T-cell (primary cell): ENCODE measurements around the gene GGACT. TPM values are rescaled to one million over a fixed set of nuclear protein-coding genes. Genes with fewer than 3 reads are reported as not detected.

Experiments
- ATAC-seq, 4 experiments: fragments of 200-7000 bp in 3 of 4; fragments of 150-1000 bp in 1 of 4; cut with Tn5 transposase; replicated peaks in 1 of 4; 1 replicate in 3 of 4; 2 replicates in 1 of 4; pipeline ENCODE4 v1.10.0; 2021; ENCODE audit warnings: moderate library complexity in 3 of 4, mild to moderate bottlenecking in 2 of 4, moderate number of reproducible peaks in 1 of 4
- CTCF ChIA-PET, 2 donors: fragments of 300-600 bp; sonication (Branson Sonifier 250); formaldehyde crosslinking; loops; one replicate each; lab custom pipeline; 2022; ENCODE audit warnings: antibody characterized with exemption in 2 of 2; lab: Charles Lee
- POLR2A ChIA-PET, 2 donors: fragments of 300-600 bp; sonication (Branson Sonifier 250); formaldehyde crosslinking; loops; one replicate each; lab custom pipeline; 2022; ENCODE audit warnings: antibody characterized with exemption in 2 of 2; lab: Charles Lee
- DNase-seq, 35 experiments: peaks; one replicate each; pipeline versions ENCODE4 v3.0.0 to v3.0.0-alpha.2; 2013 to 2023
- H3K27ac ChIP-seq: one replicate; pipeline ENCODE4 v1.5.1; 2013; ENCODE audit warnings: low read length
- H3K27me3 ChIP-seq, 2 experiments: replicated peaks in 1 of 2; 1 replicate in 1 of 2; 2 replicates in 1 of 2; pipeline versions ENCODE4 v1.6.1 to v1.7.0; 2013; ENCODE audit warnings: low read length in 1 of 2, mixed read lengths in 1 of 2; ENCODE audit not compliant: control insufficient read depth in 2 of 2, insufficient read depth in 2 of 2; ENCODE audit errors: extremely low read depth in 1 of 2
- H3K36me3 ChIP-seq, 2 donors: 1 replicate in 1 of 2; 2 replicates in 1 of 2; pipeline versions ENCODE4 v1.6.1 to v1.7.0; 2013; ENCODE audit warnings: low read length in 1 of 2; ENCODE audit not compliant: control insufficient read depth in 2 of 2, insufficient read depth in 1 of 2; ENCODE audit errors: extremely low read depth in 1 of 2
- H3K4me1 ChIP-seq, 2 experiments: 1 replicate in 1 of 2; 2 replicates in 1 of 2; pipeline versions ENCODE4 v1.6.1 to v1.7.0; 2013; ENCODE audit warnings: low read length in 2 of 2, mixed read lengths in 1 of 2; ENCODE audit not compliant: insufficient read depth in 2 of 2, control insufficient read depth in 1 of 2; ENCODE audit errors: extremely low read depth in 1 of 2
- H3K4me3 ChIP-seq, 2 donors: 1 replicate in 1 of 2; 2 replicates in 1 of 2; pipeline versions ENCODE4 v1.5.1 to v1.7.0; 2013; ENCODE audit warnings: mild to moderate bottlenecking in 2 of 2, low read length in 1 of 2, moderate library complexity in 1 of 2; ENCODE audit not compliant: control insufficient read depth in 1 of 2; ENCODE audit errors: extremely low read depth in 1 of 2
- H3K9me3 ChIP-seq: 2 replicates; pipeline ENCODE4 v1.7.0; 2013
- H3K27ac Mint-ChIP-seq, 2 donors: one replicate each; pipeline ENCODE4 v1.8.0; 2020 to 2021; ENCODE audit warnings: mild to moderate bottlenecking in 2 of 2, mixed read lengths in 2 of 2
- H3K27me3 Mint-ChIP-seq, 2 donors: one replicate each; pipeline ENCODE4 v1.8.0; 2021 to 2022; ENCODE audit warnings: mixed read lengths in 2 of 2
- H3K36me3 Mint-ChIP-seq: one replicate; pipeline ENCODE4 v1.8.0; 2021; ENCODE audit warnings: mixed read lengths
- H3K4me1 Mint-ChIP-seq, 3 donors: one replicate each; pipeline ENCODE4 v1.8.0; 2020 to 2022; ENCODE audit warnings: mixed read lengths in 3 of 3, mild to moderate bottlenecking in 1 of 3
- H3K4me3 Mint-ChIP-seq, 3 donors: one replicate each; pipeline ENCODE4 v1.8.0; 2020 to 2022; ENCODE audit warnings: mild to moderate bottlenecking in 3 of 3, mixed read lengths in 3 of 3, moderate library complexity in 3 of 3
- H3K9me3 Mint-ChIP-seq, 3 donors: one replicate each; pipeline ENCODE4 v1.8.0; 2020 to 2022; ENCODE audit warnings: mixed read lengths in 3 of 3
- WGBS: methylation state at CpG from one replicate; pipeline ENCODE4 v1.1.5; 2013; ENCODE audit warnings: missing lambda C conversion rate; ENCODE audit not compliant: insufficient coverage; 5-methylcytosine and 5-hydroxymethylcytosine counted together
- total RNA-seq, 35 experiments: library from RNA in 6 of 35; stranded (reverse) in 6 of 35; fragments of 120-200 nt in 1 of 35; gene quantifications; one replicate each; pipeline versions ENCODE4 v1.2.1 to v1.2.4 and lab custom pipeline; 2013 to 2026

Gene GGACT
- total RNA-seq, 5 donors from 2014 or later (not counting 1 experiment from before 2014, with no cell fraction given) = 4.4 to 7.9 (median 6.4) TPM

DNA sequence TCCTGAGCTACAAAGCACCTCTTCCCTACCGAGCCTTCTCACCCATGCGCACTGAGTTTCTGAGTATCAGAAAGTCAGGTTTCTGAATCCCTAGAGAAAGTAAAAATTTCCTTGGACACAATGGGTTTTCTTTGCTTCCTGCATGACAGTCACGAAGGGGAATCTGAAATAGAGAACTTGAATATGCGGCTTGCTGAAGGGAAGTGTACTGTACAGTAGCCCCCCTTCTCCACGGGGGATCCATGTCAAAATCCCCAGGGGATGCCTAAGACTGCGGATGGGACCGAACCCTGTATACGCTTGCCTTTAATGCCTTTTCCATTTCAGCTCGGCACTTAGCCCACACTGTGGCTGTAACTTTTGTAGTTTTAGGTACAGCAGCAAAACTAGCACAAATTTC, 107.9 kb downstream of the GGACT start:
- ChIA-PET CTCF (no interaction called here), POLR2A (no interaction called here)
- Histone ChIP-seq H3K36me3 (no peaks in the 10 kb centered on the region), H3K27me3 (no peaks in the 10 kb centered on the region), H3K27ac (no peak overlapping the region), H3K4me3 (no peak overlapping the region), H3K9me3 (no peaks in the 10 kb centered on the region), H3K4me1 (peaks cover 4 to 5% of the 10 kb centered on the region in 2 experiments)
- Mint-ChIP-seq H3K27me3 (no peaks in the 10 kb centered on the region), H3K9me3 (no peaks in the 10 kb centered on the region), H3K4me1 (peaks cover 12 to 26% (median 18%) of the 10 kb centered on the region in 3 donors), H3K27ac (no peak overlapping the region), H3K4me3 (no peak overlapping the region), H3K36me3 (peaks cover 5% of the 10 kb centered on the region)
- no peak for ATAC-seq
- WGBS = 100% methylated on average over 3 of the region's 9 CpGs
- no peak for DNase-seq

Other genes starting within 250 kb of the GGACT start
- gene TMTC4, start 86.0 kb upstream of the GGACT start, total RNA-seq = 10 to 100 TPM in 4 of 5 donors, 1 to 10 TPM in 1; 7.0 to 52.2 (median 27.7) TPM